Measurements from ENCODE around the gene CFAP43. TPM values are rescaled to one million over a fixed set of nuclear protein-coding genes. Genes with fewer than 3 reads are reported as not detected.

The CFAP43 gene
- total and polyA plus RNA-seq, 2 of the 8 experiments (the other 6 are each of a cell fraction or from before 2014, with no cell fraction given), result 0.11 to 0.27 TPM

DNA sequence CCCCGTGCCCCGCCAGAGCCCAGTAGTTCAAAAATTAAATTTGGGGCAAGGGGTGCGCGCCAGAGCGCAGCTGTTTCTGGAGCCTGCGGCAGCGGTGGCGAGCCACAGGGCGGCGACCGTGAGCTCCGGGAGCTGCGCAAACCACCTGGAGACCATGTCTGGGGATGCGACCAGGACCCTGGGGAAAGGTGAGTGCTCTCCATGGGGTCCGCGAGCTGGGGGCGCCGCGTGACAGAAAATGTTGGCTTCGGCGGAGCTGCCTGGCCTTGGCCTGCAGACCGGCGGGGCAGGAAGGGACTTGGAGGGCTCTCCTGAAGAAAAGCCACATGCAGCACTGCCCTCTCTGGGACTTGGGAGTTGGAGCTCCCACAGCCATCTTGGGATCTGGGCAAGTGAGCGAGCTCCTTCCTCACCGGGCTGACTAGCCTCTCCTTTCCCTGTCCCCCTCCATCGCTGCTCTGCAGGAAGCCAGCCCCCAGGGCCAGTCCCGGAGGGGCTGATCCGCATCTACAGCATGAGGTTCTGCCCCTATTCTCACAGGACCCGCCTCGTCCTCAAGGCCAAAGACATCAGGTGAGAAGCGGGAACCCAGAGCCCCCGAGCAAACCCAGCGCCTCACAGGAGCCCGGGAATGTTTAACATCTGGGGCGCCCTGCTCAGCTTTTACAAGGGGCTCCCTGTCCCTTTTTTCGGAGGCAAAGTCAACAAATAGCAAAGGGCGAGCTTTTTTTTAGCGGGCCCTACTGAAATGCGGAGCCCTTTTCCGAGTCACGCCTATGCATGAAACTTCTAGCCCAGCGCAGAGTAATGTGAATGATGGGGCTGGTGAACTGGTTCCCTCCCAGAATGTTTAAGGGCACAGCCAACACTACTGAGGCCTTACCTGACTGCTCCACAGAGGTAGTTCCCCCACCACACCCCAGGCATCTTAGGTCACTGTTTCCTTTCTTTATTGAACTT is 42.9 kb upstream of the CFAP43 start:
- Histone ChIP-seq H4K5ac (ENCODE audit: insufficient read length, low read depth, low read length) (peak overlapping the region; percentile 45), H2BK20ac (ENCODE audit: low read length) (no peak overlapping the region), H2BK12ac (ENCODE audit: low read depth, low read length) (0 out of 2 replicates have a peak overlapping the region, but pooled peaks have one; percentile 88), H3K18ac (ENCODE audit: extremely low read depth, low read length) (peak overlapping the region; percentile 73; the same call in 1 of the 2 replicates), H3K27me3 (replicated peaks in 1 of 4; ENCODE audit: control insufficient read depth in 3 of 4, extremely low read depth in 1 of 4, insufficient read depth in 3 of 4, low read length in 3 of 4) (peaks cover 0 to 7% (median 2%) of the 10 kb centered on the region in 4 experiments; a peak in 2 of 7 replicates), H4K8ac (ENCODE audit: extremely low read depth, insufficient read depth, low read length) (peak overlapping the region; percentile 96; the same call in 1 of the 2 replicates), H3K36me3 (ENCODE audit: control insufficient read depth in 2 of 4, insufficient read depth in 4 of 4, low read length in 3 of 4) (peaks cover 0 to 2% (median 0%) of the 10 kb centered on the region in 4 experiments; a peak in 2 of 8 replicates), H3K9me3 (ENCODE audit: insufficient read depth in 2 of 2, low read depth in 1 of 2, low read length in 1 of 2) (no peaks in the 10 kb centered on the region), H2AK5ac (ENCODE audit: low read depth, low read length) (no peak overlapping the region), H4K91ac (replicated peaks; ENCODE audit: insufficient read length, low read length) (no peak overlapping the region), H3K4me2 (ENCODE audit: insufficient read depth in 1 of 2, low read depth in 2 of 2, low read length in 2 of 2) (peak overlapping the region; percentile 59 to 70), H3K4me3 (ENCODE audit: extremely low read depth in 1 of 4, insufficient read depth in 2 of 4, low read depth in 3 of 4, low read length in 4 of 4) (peak overlapping the region; percentile 45 to 66 (median 54)), H3K4ac (replicated peaks; ENCODE audit: insufficient read length, low read depth, low read length) (no peak overlapping the region), H2AFZ (ENCODE audit: low read length) (peak overlapping the region; percentile 92; the same call in 1 of the 2 replicates), H3K9ac (replicated peaks in 1 of 4; ENCODE audit: extremely low read depth in 1 of 4, low read depth in 3 of 4, low read length in 3 of 4) (peak overlapping the region in 3 of 4 experiments; percentile 51 to 61 (median 51); a peak in 5 of 7 replicates), H3K27ac (ENCODE audit: low read depth, low read length) (no peak overlapping the region), H3K23ac (ENCODE audit: insufficient read length) (no peak overlapping the region), H3K14ac (ENCODE audit: insufficient read length) (no peak overlapping the region), H2BK5ac (ENCODE audit: low read depth, low read length) (0 out of 2 replicates have a peak overlapping the region, but pooled peaks have one; percentile 36), H2BK120ac (replicated peaks; ENCODE audit: low read depth, low read length) (no peak overlapping the region), H3K79me2 (ENCODE audit: control insufficient read depth in 1 of 2, insufficient read depth in 2 of 2, low read length in 2 of 2) (no peaks in the 10 kb centered on the region), H3K79me1 (ENCODE audit: low read depth, low read length) (no peaks in the 10 kb centered on the region), H3K23me2 (ENCODE audit: low read depth, low read length) (no peaks in the 10 kb centered on the region), H3K56ac (replicated peaks; ENCODE audit: insufficient read length, low read depth, low read length) (peak overlapping the region; percentile 52), H4K20me1 (replicated peaks in 1 of 2; ENCODE audit: control insufficient read depth in 1 of 2, insufficient read depth in 2 of 2, low read length in 2 of 2) (no peaks in the 10 kb centered on the region), H2BK15ac (ENCODE audit: low read length) (no peak overlapping the region), H3K4me1 (replicated peaks in 1 of 4; ENCODE audit: control insufficient read depth in 3 of 4, insufficient read depth in 4 of 4, low read length in 3 of 4) (peaks cover 0 to 1% (median 0%) of the 10 kb centered on the region in 4 experiments; a peak in 2 of 7 replicates)
- CTCF ChIA-PET (ENCODE audit: partially characterized antibody), result interaction anchor here (0.8 to 8.7 kb wide), 65 partner anchors 9 to 562 kb away, joined by 3 to 146 read pairs (median 5); partner anchors contain the start of genes CFAP43, CFAP58, GSTO1 and ITPRIP
- POLR2A ChIA-PET (ENCODE audit: partially characterized antibody), result interaction anchor here (0.7 to 3.4 kb wide), 15 partner anchors 9 to 154 kb away, joined by 3 to 20 read pairs (median 5); partner anchors contain the start of genes CFAP58, GSTO1, ITPRIP and SFR1
- DNase-seq (ENCODE audit: low read depth in 1 of 2, low spot score in 2 of 2) (peak; percentile 46 to 91), FAIRE-seq (no peak)
- 28% methylated on average over 40 of the region's 42 CpGs; no CpG with 5 or more reads in 1 of the 2 experiments for WGBS, 2 experiments (ENCODE audit: extremely low coverage in 1 of 2, insufficient coverage in 1 of 2, insufficient read length in 1 of 2, insufficient replicate concordance in 2 of 2, low coverage in 1 of 2, low lambda C conversion rate in 2 of 2, missing lambda C conversion rate in 1 of 2)
- TF ChIP-seq, protein P1, sequence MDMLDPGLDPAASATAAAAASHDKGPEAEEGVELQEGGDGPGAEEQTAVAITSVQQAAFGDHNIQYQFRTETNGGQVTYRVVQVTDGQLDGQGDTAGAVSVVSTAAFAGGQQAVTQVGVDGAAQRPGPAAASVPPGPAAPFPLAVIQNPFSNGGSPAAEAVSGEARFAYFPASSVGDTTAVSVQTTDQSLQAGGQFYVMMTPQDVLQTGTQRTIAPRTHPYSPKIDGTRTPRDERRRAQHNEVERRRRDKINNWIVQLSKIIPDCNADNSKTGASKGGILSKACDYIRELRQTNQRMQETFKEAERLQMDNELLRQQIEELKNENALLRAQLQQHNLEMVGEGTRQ (IDR thresholded peaks at IDR 0.05; ENCODE audit: low read length), result no peak
- TF ChIP-seq, protein P2, sequence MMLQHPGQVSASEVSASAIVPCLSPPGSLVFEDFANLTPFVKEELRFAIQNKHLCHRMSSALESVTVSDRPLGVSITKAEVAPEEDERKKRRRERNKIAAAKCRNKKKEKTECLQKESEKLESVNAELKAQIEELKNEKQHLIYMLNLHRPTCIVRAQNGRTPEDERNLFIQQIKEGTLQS (IDR thresholded peaks at IDR 0.05; ENCODE audit: insufficient read depth, low read depth, low read length), result no peak
- TF ChIP-seq, protein P3, sequence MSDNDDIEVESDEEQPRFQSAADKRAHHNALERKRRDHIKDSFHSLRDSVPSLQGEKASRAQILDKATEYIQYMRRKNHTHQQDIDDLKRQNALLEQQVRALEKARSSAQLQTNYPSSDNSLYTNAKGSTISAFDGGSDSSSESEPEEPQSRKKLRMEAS (IDR thresholded peaks at IDR 0.05), result peak; percentile 81
- TF ChIP-seq BCL11A (IDR thresholded peaks at IDR 0.05; ENCODE audit: low read depth in 2 of 2, low read length in 2 of 2) (no peak), CEBPB (IDR thresholded peaks at IDR 0.05; ENCODE audit: low read depth, low read length) (no peak), ASH2L (IDR thresholded peaks at IDR 0.05; ENCODE audit: low read length) (peak; percentile 95), RXRA (IDR thresholded peaks at IDR 0.05; ENCODE audit: insufficient read depth, low read depth, low read length) (no peak), EZH2 (IDR thresholded peaks at IDR 0.05; ENCODE audit: low read depth, low read length, severe bottlenecking) (no peak)

Measured in H1 (cell line).